ENCODE measurements around the gene RUFY3.

DNA sequence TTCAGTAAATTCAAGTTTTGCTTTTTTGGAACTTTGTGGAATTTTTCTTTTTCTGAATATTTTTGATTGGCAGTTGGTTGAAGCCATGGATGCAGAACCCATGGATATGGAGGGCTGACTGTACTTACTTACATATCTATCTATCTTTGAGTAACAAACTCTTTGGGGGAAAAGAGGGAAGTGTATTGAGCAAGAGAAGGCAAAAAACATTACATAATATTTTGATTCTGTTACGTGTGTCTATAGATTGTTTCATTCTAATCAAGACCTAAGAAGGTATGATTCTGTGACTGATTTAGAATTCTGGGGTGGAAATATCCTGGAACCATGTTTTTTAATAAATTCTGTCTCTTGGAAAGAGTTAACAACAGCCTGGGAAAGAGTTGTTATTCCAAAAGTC is 86.4 kb downstream of the RUFY3 start:
- TF ChIP-seq, protein P1, sequence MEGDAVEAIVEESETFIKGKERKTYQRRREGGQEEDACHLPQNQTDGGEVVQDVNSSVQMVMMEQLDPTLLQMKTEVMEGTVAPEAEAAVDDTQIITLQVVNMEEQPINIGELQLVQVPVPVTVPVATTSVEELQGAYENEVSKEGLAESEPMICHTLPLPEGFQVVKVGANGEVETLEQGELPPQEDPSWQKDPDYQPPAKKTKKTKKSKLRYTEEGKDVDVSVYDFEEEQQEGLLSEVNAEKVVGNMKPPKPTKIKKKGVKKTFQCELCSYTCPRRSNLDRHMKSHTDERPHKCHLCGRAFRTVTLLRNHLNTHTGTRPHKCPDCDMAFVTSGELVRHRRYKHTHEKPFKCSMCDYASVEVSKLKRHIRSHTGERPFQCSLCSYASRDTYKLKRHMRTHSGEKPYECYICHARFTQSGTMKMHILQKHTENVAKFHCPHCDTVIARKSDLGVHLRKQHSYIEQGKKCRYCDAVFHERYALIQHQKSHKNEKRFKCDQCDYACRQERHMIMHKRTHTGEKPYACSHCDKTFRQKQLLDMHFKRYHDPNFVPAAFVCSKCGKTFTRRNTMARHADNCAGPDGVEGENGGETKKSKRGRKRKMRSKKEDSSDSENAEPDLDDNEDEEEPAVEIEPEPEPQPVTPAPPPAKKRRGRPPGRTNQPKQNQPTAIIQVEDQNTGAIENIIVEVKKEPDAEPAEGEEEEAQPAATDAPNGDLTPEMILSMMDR (IDR thresholded peaks at IDR 0.05; ENCODE audit: insufficient read depth, low read length): no peak
- TF ChIP-seq, protein P2, sequence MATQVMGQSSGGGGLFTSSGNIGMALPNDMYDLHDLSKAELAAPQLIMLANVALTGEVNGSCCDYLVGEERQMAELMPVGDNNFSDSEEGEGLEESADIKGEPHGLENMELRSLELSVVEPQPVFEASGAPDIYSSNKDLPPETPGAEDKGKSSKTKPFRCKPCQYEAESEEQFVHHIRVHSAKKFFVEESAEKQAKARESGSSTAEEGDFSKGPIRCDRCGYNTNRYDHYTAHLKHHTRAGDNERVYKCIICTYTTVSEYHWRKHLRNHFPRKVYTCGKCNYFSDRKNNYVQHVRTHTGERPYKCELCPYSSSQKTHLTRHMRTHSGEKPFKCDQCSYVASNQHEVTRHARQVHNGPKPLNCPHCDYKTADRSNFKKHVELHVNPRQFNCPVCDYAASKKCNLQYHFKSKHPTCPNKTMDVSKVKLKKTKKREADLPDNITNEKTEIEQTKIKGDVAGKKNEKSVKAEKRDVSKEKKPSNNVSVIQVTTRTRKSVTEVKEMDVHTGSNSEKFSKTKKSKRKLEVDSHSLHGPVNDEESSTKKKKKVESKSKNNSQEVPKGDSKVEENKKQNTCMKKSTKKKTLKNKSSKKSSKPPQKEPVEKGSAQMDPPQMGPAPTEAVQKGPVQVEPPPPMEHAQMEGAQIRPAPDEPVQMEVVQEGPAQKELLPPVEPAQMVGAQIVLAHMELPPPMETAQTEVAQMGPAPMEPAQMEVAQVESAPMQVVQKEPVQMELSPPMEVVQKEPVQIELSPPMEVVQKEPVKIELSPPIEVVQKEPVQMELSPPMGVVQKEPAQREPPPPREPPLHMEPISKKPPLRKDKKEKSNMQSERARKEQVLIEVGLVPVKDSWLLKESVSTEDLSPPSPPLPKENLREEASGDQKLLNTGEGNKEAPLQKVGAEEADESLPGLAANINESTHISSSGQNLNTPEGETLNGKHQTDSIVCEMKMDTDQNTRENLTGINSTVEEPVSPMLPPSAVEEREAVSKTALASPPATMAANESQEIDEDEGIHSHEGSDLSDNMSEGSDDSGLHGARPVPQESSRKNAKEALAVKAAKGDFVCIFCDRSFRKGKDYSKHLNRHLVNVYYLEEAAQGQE (IDR thresholded peaks at IDR 0.05; ENCODE audit: insufficient replicate concordance, low read depth): no peak
